ENCODE data around the gene COL17A1.
A peak's percentile ranks its signal among the peaks of the same experiment; 100 is the strongest.

The COL17A1 gene

DNA sequence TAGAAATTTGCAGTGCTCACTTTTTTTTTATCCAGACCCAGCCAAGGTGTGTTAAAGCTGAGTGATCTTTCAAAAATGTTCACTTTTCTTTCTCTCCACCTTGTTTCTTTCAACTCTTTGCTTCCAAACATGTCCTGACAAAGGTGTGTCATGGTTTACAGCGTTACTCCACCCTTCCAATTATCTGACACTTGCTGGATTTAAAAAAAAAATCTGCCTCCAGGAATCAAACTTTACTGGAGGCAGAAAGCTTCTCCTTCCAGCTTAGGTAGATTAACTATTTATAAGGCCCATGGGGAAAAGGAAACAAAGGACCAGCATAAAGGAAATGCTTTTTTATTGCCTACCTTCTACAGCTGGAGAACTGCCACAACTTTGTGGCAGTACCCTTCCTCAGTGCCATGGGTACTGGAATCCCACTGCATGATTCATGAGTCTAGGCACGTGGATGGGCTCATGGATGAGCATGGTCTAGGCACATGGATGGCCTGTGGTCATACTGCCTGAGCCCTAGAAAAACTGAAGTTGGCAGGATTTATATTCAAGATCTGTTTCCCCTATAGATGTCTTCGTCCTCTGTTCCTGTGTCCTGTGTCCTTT, at the start of gene COL17A1:
Gene COL17A1 (minus strand): TSS at position 80 of the 600 bp plus-strand sequence. CDS start 5,207 bp downstream, outside the sequence.
- no peak for DNase-seq (ENCODE audit: low spot score)

DNA sequence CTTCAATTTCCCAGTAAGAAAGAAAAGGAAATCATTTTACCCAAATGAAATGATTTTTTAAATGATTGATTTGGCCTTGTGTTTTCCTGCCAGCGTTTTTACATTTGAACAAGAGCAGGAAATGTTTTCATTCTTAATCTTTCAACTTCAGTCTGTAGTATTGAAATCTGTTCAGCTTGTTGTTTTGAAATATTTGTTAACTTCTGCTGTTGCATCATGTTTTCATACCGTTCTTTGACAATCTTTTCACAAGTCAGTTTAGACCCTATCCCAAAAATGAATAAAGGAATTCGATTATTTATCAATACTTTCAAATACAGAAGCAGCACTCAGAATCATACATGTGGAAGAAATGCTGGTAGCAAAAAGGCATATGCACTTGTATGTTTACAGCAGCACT, 44.4 kb upstream of the COL17A1 start:
- DNase-seq (ENCODE audit: low spot score): no peak

DNA sequence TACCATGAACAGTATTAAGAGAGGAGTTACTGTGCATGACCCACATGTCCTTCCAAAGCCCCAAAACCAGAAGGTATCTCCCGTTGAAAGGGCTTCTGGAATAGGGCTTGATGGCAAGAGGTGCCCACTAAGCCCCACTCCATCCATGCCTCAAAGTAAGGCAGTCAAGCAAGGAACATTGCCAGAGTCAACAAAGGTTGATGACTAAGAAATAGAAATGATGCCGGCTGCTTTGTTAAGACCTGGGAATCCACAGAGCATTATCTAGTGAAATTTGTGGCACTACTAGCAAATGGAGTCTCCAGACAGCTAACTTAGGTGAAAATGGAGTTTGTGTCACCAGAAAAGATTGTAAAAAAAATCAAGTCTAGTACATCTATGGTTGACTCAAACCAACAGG, 42.5 kb upstream of the COL17A1 start:
- DNase-seq (ENCODE audit: low spot score): no peak

DNA sequence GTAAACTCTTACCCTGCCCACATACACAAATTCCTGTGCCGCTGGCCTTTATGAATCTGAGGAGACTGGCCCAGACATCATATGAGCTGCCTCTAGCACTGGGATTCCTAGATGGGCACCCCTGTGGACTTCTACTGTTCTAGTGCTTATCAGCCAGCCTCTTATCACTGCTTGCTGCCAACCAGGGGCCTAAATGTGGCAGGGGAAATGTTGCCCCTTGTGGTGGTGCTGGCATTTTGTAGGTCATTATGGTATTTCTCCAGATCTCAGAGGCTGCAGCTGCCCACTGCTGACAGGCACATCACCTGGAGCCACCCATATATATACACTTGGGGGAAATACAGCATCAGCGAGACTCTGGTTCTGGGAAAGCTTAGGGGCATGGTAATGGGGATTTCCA, 41.7 kb upstream of the COL17A1 start:
- DNase-seq (ENCODE audit: low spot score): no peak

DNA sequence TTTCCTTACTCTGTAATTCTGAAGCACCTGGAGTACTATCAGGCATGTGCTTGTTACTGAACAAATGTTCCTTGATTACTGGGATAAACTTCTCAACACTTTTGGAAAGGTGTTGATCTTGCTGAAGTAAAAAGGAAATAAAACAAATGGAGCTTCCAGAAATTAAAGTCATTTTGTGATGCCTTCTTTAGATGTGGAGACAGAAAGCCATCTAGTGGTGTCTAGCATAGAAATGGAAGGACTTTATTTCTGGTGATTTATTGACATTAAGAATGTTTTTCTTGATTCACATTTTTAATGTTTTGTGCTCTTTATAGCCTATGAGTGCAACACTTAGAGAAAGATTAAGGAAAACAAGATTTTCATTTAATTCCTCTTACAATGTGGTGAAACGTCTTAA, 37.7 kb upstream of the COL17A1 start:
- DNase-seq (ENCODE audit: low spot score): no peak

DNA sequence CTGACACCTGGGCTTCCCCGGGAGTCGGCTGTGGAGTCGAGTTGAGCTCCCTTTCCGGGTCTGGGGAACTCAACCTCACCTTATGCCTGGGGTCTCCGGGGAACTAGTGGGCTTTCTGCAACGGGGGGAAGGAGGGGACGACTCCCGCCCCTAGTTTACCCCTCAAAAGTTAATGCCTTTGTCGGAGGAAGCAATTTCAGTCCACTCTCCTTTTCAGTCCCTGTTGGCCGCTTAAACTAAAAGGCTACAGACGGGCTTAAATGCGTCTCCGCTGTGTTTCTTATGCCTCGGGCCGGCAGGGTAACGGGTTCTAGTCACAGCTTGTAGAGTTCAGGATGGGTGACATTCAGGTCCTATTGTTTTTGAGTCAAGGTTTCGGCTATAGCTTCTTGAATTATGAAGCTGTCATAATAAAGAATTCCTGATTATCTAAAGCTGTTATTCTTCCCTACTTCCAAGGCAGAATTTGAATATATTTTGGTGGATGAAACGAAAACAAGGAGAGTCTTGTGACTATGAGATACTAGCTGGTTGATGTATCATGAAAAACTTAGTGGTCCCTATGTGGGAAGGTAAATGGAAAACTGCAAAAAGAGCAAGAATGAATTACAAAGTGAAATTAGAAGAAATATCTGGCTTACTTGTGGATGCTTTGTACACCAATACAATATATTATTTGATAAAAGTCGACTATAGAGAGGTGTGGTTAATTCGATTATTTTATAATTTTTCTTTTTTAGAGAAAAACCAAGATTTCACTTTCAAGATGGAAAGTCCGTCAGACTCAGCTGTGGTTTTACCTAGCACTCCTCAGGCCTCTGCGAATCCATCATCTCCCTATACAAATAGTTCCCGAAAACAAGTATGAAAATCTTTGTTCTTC, 36.8 kb upstream of the COL17A1 start:
- no peak for DNase-seq (ENCODE audit: low spot score)

DNA sequence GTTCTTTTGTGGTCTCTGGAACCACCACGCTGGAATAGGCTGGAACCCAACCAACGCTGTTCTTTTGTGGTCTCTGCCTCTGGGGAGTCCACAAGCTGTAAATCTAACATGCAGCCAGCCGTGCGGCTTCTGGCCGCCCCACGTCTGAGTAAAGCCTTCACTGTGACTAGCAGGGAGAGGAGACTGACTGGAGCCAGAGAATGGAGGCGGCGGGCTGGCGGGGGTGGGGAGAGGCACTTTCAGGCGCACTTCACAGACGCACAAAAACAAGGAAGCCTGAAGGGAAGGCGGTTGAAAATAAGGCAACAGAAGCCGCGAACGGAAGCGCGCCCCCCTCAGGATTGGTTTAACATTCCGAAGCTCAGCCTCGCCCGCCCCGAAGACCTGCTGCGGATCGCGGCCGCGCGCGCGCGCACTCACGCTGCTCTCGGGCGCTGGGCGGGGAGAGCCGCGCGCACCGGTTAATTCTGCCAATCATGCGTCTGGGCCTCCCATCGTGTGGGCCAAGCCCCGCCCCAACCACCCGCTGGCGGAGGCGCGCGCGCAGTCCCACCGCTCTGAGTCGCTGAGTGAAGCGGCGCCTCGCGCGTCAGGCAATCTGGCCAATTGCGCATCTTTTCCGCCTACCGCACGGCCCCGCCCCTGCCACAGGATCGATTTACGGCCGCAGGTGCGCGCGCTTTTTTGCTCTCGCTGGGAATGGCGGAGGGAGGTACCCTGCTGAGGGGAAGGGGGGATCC, 36.0 kb upstream of the COL17A1 start, which contains the start of gene SFR1:
Gene SFR1 (plus strand): TSS at position 687 of the 740 bp plus-strand sequence. CDS start 13 bp downstream, at position 700.
- DNase-seq (ENCODE audit: low spot score): peak; percentile 80

DNA sequence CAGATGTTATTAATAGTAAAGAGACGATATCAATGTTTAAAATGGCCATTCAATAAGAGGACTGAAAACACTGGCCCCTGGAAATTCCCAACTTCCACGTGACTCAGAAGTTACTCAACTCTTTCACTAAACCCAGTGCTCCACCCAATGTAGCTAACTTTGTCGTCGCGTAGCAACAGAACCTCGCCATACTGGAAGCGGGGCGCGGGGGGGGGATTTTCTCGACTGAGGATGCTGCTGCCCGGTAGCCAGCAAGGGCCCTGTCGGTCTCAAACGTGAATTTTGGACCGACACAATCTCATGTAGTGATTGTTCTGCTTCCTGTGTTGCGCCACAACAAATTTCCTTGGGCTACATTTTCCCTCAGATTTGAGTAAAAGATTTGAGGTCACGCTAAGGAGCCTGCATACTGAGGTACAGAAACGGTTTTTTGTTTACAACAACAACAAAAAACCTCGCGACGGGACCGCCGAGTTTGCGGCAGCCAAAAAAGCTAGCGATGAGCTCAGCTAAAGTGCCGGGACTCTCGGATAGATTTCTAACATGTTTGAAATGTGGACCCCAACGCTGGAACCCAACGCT, 35.3 kb upstream of the COL17A1 start:
- peak; percentile 40 for DNase-seq (ENCODE audit: low spot score)

DNA sequence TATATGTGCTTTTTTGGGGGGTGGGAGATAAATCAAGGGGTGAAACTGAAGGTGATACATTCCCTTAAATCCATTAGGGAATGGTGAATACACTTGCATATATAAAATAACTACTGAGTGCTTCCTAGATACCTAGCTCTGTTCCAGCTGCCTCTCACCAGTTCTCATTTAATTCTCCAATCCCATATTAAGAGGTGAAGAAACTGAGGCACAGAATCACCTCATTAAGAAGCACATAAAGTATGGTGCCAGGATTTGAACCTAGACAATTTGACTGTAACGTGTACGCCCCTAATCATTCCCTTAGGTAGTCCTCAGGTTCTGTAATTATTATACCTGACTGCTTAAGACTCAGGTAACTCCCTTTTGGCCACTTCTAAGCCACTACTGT, 34.8 kb upstream of the COL17A1 start:
- no peak for DNase-seq (ENCODE audit: low spot score)

DNA sequence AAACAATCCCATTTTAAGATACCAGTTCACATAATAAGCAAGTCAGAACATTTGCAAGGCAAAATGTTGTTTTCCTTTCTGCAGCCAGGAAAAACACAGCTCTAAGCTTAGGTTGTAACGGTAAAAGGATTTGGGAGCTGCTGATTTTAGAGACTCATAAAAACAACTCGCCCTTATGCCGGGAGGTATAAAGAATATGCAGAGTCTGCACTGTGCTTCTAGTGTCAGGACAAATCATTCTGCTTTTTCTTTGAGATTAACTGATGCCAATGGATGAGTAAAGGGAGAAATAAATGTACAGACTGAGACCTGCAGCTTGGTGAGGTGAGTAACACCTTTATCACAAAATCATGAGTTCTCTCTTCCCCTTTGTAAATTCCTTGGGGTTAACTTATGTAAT, 34.3 kb upstream of the COL17A1 start:
- no peak for DNase-seq (ENCODE audit: low spot score)

DNA sequence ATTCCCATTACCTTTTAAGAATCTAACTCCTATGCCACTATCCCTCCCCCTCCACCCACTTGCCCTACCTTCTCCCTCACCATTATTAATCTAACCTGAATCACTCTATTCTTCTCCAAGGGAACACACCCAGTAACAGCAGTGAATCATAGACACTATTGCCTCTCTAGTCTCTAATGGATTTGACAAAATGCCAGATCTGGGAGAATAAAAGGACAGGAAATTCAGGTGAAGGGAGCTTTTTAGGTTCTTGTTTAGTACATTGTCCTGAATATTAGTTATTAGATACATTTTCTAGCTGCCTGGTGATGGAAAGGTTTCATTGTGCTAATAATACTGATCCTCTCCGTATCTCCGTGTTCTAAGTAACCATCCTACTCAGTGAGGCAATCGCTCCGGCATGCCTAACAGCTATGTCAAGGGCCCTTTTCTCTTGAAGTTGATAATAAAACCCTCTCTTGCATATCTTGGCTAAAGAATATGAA, 32.2 kb upstream of the COL17A1 start:
- no peak for DNase-seq (ENCODE audit: low spot score)

DNA sequence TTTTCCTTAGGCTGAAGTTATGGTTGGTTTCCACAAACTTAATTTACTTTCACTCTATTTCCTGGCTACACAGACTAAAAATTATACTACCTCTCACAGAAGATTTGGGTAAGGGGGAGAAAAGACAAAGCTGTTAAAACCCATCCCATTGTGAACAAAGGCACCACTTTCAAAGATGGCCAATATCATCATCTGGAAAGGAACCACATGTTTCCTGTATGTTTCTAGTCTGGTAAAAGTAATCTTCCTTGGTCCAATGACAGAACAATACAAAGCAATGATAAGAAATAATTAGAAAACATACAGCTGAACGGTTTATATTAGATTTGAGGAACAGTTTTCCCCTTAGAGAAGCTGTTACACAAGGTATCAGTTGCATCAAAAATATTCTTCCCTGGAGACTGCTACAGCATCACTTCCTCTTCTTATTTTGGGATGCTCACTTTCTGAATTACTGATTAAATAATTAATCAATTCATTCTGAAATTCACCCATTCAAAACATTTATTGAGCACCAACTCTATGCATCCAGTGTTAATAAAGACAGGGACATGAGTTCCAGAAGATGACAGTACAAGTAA, 27.8 kb upstream of the COL17A1 start:
- DNase-seq (ENCODE audit: low spot score): no peak

DNA sequence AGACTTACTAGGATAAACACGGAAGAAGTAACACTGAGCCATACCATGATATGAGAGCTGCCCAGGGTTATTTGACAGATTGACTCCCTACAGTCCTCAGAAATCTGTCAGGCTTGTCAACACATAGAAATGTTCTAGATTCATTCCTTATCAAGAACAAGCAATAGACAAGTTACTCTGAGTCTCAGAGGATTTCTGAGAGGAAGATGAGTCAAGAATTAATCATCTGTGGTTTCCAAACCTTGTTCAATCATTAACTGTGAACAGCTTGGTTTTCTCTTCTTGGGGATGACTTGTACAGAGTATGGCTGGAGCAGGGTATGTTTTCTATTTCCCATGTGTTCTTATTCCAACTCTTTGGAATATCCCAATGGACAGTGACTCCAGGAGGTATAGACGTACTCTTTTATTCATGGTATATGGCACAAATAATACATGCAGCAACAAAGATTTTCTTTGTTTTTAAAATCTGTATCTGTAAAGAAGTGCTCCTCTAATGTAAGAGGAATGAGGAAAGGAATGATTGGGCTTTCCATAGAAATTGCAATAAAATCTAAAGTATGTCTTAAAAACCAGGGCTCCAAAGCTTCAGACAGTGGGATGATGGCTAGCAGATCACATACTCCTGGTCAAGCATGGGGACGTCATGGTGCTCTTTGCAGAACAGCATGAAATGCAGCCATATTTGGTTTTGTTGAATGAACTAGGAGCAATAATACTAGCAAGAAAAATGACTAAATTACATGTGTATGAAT, 24.4 kb upstream of the COL17A1 start:
- no peak for DNase-seq (ENCODE audit: low spot score)

DNA sequence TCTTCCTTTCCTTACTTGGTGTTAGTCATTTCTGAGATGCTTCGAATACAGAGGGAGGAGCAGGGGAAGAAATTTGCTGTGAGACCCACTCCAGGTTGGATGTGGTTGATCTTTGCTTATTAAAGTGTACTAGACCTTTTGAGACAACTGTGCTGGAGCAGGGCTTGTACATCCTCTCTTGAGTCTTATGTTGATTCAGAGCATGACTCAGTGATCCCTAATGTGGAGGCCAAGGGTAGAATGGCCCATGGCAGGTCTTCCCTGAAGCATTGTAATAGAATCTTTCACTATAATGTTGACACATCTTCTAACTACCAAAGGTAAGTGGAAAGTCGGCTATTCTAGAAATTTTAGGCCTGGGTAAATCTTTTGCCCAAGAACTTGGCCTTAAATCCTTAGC, 19.2 kb upstream of the COL17A1 start:
- no peak for DNase-seq (ENCODE audit: low spot score)

DNA sequence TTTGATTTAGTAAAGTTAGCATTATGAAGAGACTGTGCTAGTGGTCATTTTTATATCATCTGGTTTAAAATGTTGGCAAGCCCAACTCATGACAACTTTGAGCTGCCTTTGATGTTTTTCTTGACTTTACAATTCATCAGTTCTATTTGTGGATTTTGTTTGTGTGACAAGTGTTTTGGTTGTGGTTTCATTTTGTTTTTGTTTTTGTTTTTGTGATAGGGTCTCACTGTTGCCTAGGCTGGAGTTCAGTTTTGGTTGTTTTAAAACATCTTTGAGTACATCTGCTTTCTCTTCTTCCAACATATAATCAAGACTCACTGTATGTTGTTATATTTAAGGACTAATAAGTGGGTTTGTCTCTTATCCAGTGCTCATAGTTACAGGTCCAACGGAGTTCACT, 18.7 kb upstream of the COL17A1 start:
- DNase-seq (ENCODE audit: low spot score): no peak

DNA sequence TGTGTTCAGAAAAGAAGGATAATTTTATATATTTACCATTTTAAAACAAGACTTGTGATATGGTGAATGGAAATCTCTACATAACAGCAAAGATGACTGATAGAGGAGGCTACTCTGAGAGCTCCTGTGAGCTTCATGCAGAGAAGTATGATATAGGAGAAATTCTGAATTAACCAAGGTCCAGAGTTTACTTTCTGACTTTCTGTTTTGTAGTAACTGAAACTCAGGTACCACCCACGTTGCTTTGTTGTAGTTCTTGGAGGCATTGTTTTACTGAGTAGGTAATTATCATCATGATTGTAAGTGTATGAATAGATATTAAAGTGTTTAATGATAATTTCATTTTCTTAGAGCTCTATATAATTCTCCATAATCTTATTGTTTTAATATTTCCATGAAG, 18.3 kb upstream of the COL17A1 start:
- no peak for DNase-seq (ENCODE audit: low spot score)

DNA sequence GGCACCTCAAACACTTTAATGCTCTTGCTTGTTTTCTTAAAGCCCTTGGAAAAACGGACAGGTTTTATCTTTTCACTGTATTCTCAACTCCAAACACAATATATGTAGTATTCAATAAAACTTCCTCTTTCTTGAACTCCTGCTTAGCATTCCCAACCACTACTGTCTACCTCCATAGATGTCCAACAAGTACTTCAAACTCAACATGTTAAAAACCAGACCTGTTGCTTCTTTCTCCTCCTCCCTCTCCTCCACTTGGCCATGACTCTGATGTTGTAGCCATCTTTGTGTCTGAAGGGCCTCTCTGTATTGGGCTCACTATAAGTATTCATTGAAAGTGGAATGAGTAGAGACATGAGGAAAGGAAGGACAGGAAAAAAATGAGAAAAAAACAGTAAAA, 16.2 kb upstream of the COL17A1 start:
- no peak for DNase-seq (ENCODE audit: low spot score)

DNA sequence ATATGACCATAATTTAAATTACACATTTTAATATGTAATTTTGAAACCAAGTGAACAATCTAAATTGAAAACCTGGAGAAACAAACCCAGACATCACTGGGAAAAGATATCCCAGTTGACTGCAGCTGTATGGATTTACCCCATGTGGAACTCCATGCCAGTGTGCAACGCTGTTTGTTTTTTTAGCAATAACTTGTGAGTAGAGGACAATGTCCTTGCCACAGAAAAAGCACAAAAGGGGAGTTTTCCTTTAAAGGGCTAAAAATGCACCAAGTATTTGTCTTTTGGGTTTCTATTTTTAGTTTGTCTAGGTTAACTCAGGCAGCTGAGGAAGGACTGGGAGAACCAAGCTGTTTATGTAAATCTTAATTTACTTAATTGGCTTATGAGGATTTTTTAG, 15.1 kb upstream of the COL17A1 start:
- no peak for DNase-seq (ENCODE audit: low spot score)

DNA sequence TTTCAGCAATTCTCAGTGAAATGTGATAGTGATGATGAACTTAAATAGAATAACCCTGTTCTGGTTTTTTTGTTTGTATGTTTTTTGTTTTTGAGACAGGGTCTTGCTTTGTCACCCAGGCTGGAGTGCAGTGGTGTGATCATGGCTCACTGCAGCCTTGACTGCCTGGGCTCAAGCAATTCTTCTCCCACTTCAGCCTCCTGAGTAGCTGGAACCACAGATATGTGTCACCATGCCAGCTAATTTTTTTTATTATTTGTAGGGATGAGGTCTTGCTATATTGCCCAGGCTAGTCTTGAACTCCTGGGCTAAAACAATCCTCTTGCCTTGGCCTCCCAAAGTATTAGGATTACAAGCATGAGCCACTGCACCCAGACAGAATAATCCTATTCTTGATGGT, 14.3 kb upstream of the COL17A1 start:
- DNase-seq (ENCODE audit: low spot score): no peak

DNA sequence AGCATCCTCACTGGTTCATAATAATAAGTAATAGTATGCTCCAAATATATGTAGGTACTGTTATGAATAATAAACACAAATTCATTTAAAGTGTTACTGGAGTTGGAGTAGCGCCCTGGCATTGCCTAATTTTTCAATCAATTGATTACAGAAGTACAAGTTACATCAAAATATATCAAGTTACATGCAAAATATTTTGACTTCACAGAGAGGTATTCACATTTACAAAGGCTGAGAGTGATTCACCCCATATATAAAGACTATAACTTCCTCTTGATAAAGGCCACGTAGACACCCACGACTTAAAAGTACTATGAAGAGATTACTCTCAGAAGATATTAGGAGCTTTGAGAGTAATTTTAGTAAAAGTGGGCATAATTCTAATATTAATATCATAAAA, 13.6 kb upstream of the COL17A1 start:
- DNase-seq (ENCODE audit: low spot score): no peak

DNA sequence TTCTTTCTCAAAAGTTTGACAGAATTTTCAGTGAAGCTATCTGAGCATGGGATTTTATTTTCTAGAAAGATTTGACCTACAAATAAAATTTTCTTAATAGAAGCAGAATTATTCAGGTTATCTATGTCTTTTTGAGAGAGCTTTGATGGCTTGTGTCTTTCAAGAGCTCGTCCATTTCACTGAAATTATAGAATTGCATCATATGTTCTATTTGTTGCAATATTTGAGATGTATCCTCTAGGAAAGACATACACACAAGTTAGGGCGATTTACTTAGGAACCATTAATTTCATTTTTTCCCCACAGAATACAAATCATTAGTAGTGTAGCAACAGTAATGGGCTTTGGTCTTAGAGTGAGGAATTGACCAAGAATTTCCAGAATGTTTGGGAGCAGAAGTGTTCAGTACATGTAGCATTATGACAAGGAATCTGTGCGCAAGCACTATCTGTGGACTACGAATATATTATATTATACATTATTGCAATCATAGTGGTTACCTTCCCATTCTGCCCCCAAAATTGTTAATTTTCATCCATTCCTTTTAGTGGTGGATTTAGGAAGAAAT, 12.8 kb upstream of the COL17A1 start:
- no peak for DNase-seq (ENCODE audit: low spot score)
